Uterus (tissue), 2 donors: ENCODE results near the gene TYROBP.

Experiments
- POLR2A ChIP-seq, 2 donors: fragments of 450-650 bp; IDR thresholded peaks; one replicate each; pipeline ENCODE4 v1.6.1; 2016; ENCODE audit warnings: antibody characterized with exemption in 2 of 2, mild to moderate bottlenecking in 1 of 2, moderate library complexity in 1 of 2
- TF ChIP-seq, protein P1 (sequence below), 4 experiments: fragments of 200-600 bp in 2 of 4; fragments of 450-650 bp in 2 of 4; sonication (generic) in 2 of 4; IDR thresholded peaks; one replicate each; pipeline ENCODE4 v1.5.1; 2016 to 2019; ENCODE audit warnings: antibody characterized with exemption in 4 of 4, mild to moderate bottlenecking in 2 of 4, moderate library complexity in 1 of 4

GRCh38 chr19:35931874-35932202, 23.7 kb upstream of the TYROBP start:
- TF ChIP-seq, protein P1, sequence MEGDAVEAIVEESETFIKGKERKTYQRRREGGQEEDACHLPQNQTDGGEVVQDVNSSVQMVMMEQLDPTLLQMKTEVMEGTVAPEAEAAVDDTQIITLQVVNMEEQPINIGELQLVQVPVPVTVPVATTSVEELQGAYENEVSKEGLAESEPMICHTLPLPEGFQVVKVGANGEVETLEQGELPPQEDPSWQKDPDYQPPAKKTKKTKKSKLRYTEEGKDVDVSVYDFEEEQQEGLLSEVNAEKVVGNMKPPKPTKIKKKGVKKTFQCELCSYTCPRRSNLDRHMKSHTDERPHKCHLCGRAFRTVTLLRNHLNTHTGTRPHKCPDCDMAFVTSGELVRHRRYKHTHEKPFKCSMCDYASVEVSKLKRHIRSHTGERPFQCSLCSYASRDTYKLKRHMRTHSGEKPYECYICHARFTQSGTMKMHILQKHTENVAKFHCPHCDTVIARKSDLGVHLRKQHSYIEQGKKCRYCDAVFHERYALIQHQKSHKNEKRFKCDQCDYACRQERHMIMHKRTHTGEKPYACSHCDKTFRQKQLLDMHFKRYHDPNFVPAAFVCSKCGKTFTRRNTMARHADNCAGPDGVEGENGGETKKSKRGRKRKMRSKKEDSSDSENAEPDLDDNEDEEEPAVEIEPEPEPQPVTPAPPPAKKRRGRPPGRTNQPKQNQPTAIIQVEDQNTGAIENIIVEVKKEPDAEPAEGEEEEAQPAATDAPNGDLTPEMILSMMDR (IDR thresholded peaks at IDR 0.05), result no peak
- no peak for TF ChIP-seq POLR2A (IDR thresholded peaks at IDR 0.05)
